Activated B cell treated with CpG ODN at 0.5 μM for 24 hours (primary cell): ENCODE measurements around the gene CYP4A22. TPM values are rescaled to one million over a fixed set of nuclear protein-coding genes. Genes with fewer than 3 reads are reported as not detected.
"Not testable (repeated sequence)": the region's sequence is repeated elsewhere in the genome, so short reads cannot be mapped to it uniquely, and the experiment has no call there.

ENCODE experiments used
- ATAC-seq: fragments of 200-7000 bp; cut with Tn5 transposase; one replicate; pipeline ENCODE4 v1.10.0; 2021; ENCODE audit warnings: low read depth, mild to moderate bottlenecking, moderate library complexity
- CTCF ChIA-PET: fragments of 350-600 bp; sonication (Branson Sonifier 250); formaldehyde crosslinking; loops from one replicate; lab custom pipeline; 2021; ENCODE audit warnings: antibody characterized with exemption; lab: Charles Lee
- POLR2A ChIA-PET: fragments of 350-600 bp; sonication (Branson Sonifier 250); formaldehyde crosslinking; loops from one replicate; lab custom pipeline; 2021; ENCODE audit warnings: antibody characterized with exemption; lab: Charles Lee
- DNase-seq: peaks from one replicate; pipeline ENCODE4 v3.0.0; 2022
- H3K27ac Mint-ChIP-seq: one replicate; pipeline ENCODE4 v1.8.0; 2020; ENCODE audit warnings: mixed read lengths
- H3K27me3 Mint-ChIP-seq: one replicate; pipeline ENCODE4 v1.8.0; 2021; ENCODE audit warnings: mixed read lengths
- H3K36me3 Mint-ChIP-seq: one replicate; pipeline ENCODE4 v1.8.0; 2021; ENCODE audit warnings: low read depth, mixed read lengths
- H3K4me1 Mint-ChIP-seq: one replicate; pipeline ENCODE4 v1.8.0; 2021; ENCODE audit warnings: mixed read lengths
- H3K4me3 Mint-ChIP-seq: one replicate; pipeline ENCODE4 v1.8.0; 2020; ENCODE audit warnings: mild to moderate bottlenecking, mixed read lengths
- H3K9me3 Mint-ChIP-seq: one replicate; pipeline ENCODE4 v1.8.0; 2020; ENCODE audit warnings: mixed read lengths
- CTCF ChIP-seq: fragments of 200-600 bp; IDR thresholded peaks from one replicate; pipeline ENCODE4 v1.8.0; 2022; ENCODE audit warnings: antibody characterized with exemption, mild to moderate bottlenecking
- intact Hi-C: fragments of 100-400 bp; cut with micrococcal nuclease; formaldehyde crosslinking; loops from one replicate; pipeline ENCODE4 v1.15.1; 2024
- total RNA-seq: library from RNA; stranded (reverse); gene quantifications from 2 replicates; pipeline ENCODE4 v1.2.3, GENCODE V29; 2022

The CYP4A22 gene
- total RNA-seq, 1 donor from 2014 or later = not detected

GRCh38 chr1:47113178-47113577 is 24.1 kb upstream of the CYP4A22 start:
- CTCF ChIA-PET = no interaction called here
- TF ChIP-seq CTCF = no peak
- peaks cover 2% of the 10 kb centered on the region for H3K9me3 Mint-ChIP-seq
- no peak overlapping the region for H3K27ac Mint-ChIP-seq
- no peaks in the 10 kb centered on the region for H3K4me1 Mint-ChIP-seq
- intact Hi-C loops = loop anchor here (5.0 kb wide), 1 partner anchor 256 kb away; no protein-coding TSS in a partner anchor
- ATAC-seq (no peak), DNase-seq (no peak)
- H3K4me3 Mint-ChIP-seq = no peak overlapping the region
- POLR2A ChIA-PET = no interaction called here
- peaks cover 13% of the 10 kb centered on the region for H3K27me3 Mint-ChIP-seq
- no peaks in the 10 kb centered on the region for H3K36me3 Mint-ChIP-seq

- POLR2A ChIA-PET, H3K4me1 Mint-ChIP-seq, H3K9me3 Mint-ChIP-seq, H3K27me3 Mint-ChIP-seq, intact Hi-C loops, H3K36me3 Mint-ChIP-seq, H3K4me3 Mint-ChIP-seq, H3K27ac Mint-ChIP-seq, DNase-seq, ATAC-seq, CTCF ChIA-PET: not testable (repeated sequence)
Measured at GRCh38 chr1:47121039-47121438, 16.2 kb upstream of the CYP4A22 start.

GRCh38 chr1:47124834-47125233 is 12.4 kb upstream of the CYP4A22 start:
- H3K27me3 Mint-ChIP-seq = peaks cover 11% of the 10 kb centered on the region
- DNase-seq, H3K36me3 Mint-ChIP-seq, H3K4me3 Mint-ChIP-seq, intact Hi-C loops, POLR2A ChIA-PET, CTCF ChIA-PET, ATAC-seq, H3K27ac Mint-ChIP-seq, H3K9me3 Mint-ChIP-seq, H3K4me1 Mint-ChIP-seq: not testable (repeated sequence)

- ATAC-seq, H3K27ac Mint-ChIP-seq, intact Hi-C loops: not testable (repeated sequence)
Measured at GRCh38 chr1:47126997-47127396, 10.2 kb upstream of the CYP4A22 start.

GRCh38 chr1:47128221-47128620 is 9.0 kb upstream of the CYP4A22 start:
- ATAC-seq = no peak
- ChIA-PET POLR2A (no interaction called here), CTCF (no interaction called here)
- Mint-ChIP-seq H3K4me3 (no peak overlapping the region), H3K9me3 (peaks cover 5% of the 10 kb centered on the region), H3K36me3 (no peaks in the 10 kb centered on the region), H3K27ac (no peak overlapping the region), H3K4me1 (no peaks in the 10 kb centered on the region), H3K27me3 (peaks cover 17% of the 10 kb centered on the region)
- DNase-seq = no peak
- intact Hi-C loops = no loop called here
- TF ChIP-seq CTCF = no peak

More at GRCh38 chr1:47126997-47127396, 10.2 kb upstream of the CYP4A22 start:
- peaks cover 17% of the 10 kb centered on the region for H3K27me3 Mint-ChIP-seq
- DNase-seq, H3K4me1 Mint-ChIP-seq, POLR2A ChIA-PET, H3K4me3 Mint-ChIP-seq, H3K36me3 Mint-ChIP-seq, H3K9me3 Mint-ChIP-seq, CTCF ChIA-PET: not testable (repeated sequence)

GRCh38 chr1:47128854-47129253 is 8.4 kb upstream of the CYP4A22 start:
- POLR2A ChIA-PET, H3K9me3 Mint-ChIP-seq, CTCF ChIA-PET, H3K27ac Mint-ChIP-seq, DNase-seq, ATAC-seq, intact Hi-C loops, H3K4me1 Mint-ChIP-seq, H3K4me3 Mint-ChIP-seq, H3K36me3 Mint-ChIP-seq: not testable (repeated sequence)
- peaks cover 17% of the 10 kb centered on the region for H3K27me3 Mint-ChIP-seq

- CTCF ChIA-PET, DNase-seq, H3K4me3 Mint-ChIP-seq, POLR2A ChIA-PET, H3K27ac Mint-ChIP-seq, H3K9me3 Mint-ChIP-seq, intact Hi-C loops, H3K4me1 Mint-ChIP-seq, H3K36me3 Mint-ChIP-seq, ATAC-seq: not testable (repeated sequence)
- H3K27me3 Mint-ChIP-seq = peaks cover 17% of the 10 kb centered on the region
Measured at GRCh38 chr1:47129489-47130230, 7.6 kb upstream of the CYP4A22 start.

GRCh38 chr1:47132665-47133064 is 4.6 kb upstream of the CYP4A22 start:
- H3K4me3 Mint-ChIP-seq, ATAC-seq, POLR2A ChIA-PET, H3K4me1 Mint-ChIP-seq, H3K27me3 Mint-ChIP-seq, H3K9me3 Mint-ChIP-seq, DNase-seq, H3K27ac Mint-ChIP-seq, intact Hi-C loops, H3K36me3 Mint-ChIP-seq, CTCF ChIA-PET: not testable (repeated sequence)
